ENCODE data around the gene LDB2. TPM values are rescaled to one million over a fixed set of nuclear protein-coding genes. Genes with fewer than 3 reads are reported as not detected.
A peak's percentile ranks its signal among the peaks of the same experiment; 100 is the strongest.

The LDB2 gene
- total RNA-seq, 1 donor: 85.9 TPM

DNA sequence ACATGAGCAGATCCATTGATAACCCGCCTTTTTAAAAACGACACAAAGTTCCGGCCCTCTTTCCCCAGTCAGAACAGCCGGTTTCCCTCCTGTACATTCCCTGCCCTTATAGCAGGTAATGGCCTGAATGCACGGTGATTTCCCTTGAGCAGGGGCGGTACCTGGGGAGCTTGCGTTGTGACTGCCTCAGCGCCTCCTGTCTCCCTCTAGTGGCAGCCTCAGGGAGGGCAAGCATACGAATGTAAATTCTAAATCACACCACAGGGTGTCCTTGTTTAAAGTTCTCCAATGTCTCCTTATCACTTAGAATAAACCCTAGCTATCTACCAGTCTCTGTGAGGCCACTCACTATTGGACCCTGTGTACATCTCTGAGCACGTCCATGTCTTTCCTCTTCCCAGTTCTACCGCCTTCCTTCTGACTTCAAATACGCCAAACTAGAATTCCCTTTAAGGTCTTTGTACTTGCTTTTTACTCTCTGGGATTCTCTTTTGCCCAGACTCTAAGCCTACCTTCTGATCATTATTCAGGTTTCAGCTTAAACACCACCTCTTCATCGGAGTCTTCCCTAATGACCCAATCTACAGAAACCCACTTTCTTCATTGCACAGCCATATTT, 18.4 kb upstream of the LDB2 start:
- TF ChIP-seq, protein P1, sequence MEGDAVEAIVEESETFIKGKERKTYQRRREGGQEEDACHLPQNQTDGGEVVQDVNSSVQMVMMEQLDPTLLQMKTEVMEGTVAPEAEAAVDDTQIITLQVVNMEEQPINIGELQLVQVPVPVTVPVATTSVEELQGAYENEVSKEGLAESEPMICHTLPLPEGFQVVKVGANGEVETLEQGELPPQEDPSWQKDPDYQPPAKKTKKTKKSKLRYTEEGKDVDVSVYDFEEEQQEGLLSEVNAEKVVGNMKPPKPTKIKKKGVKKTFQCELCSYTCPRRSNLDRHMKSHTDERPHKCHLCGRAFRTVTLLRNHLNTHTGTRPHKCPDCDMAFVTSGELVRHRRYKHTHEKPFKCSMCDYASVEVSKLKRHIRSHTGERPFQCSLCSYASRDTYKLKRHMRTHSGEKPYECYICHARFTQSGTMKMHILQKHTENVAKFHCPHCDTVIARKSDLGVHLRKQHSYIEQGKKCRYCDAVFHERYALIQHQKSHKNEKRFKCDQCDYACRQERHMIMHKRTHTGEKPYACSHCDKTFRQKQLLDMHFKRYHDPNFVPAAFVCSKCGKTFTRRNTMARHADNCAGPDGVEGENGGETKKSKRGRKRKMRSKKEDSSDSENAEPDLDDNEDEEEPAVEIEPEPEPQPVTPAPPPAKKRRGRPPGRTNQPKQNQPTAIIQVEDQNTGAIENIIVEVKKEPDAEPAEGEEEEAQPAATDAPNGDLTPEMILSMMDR (IDR thresholded peaks at IDR 0.05; ENCODE audit: insufficient read depth, low read length): peak; percentile 72
- peak; percentile 12 for DNase-seq (ENCODE audit: low read depth)
- no peak overlapping the region for H3K4me3 ChIP-seq (ENCODE audit: low read depth, low read length)

DNA sequence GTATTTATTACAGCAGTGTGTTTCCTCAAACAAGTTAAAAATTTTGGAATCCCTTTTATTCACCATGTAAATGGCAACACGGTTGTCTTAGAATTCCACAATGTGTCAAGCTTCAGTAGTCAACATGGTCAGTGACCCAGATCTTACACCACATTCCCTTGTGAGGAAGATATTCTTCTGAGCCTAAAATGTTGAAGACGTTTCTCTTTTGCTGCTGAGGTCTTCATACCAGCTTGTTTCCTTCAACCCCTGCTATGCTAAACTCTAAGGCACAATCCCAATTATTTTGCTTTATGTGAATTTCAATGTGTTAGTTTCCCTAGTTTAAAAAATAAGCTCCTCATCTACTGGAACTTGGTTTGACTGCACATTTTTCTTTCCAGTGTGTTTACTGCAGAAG, 17.6 kb upstream of the LDB2 start:
- H3K4me3 ChIP-seq (ENCODE audit: low read depth, low read length): no peak overlapping the region
- no peak for DNase-seq (ENCODE audit: low read depth)

DNA sequence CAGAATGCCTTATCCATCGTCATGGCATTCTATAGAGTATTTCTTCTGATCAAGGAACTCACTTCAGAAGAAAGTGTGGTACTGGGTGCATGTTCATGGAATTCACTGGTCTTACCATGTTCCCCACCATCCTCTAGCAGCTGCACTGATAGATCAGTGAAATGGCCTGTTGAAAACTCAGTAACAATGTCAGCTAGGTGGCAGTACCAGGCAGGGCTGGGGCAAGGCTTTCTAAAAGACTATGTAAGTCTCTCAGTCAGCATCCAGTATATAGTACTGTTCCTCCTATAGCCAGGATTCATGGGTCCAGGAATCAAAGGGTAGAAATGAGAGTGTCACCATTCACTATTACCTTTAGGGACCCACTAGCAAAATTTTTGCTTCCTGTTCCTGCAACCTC, 15.8 kb upstream of the LDB2 start:
- DNase-seq (ENCODE audit: low read depth): peak; percentile 71
- TF ChIP-seq, protein P1 (IDR thresholded peaks at IDR 0.05; ENCODE audit: insufficient read depth, low read length): peak; percentile 56
- H3K4me3 ChIP-seq (ENCODE audit: low read depth, low read length): no peak overlapping the region

More for the DNA sequence above, 17.6 kb upstream of the LDB2 start:
- TF ChIP-seq, protein P1 (IDR thresholded peaks at IDR 0.05; ENCODE audit: insufficient read depth, low read length): no peak

- TF ChIP-seq, protein P1 (IDR thresholded peaks at IDR 0.05; ENCODE audit: insufficient read depth, low read length): no peak
- no peak overlapping the region for H3K4me3 ChIP-seq (ENCODE audit: low read depth, low read length)
- DNase-seq (ENCODE audit: low read depth): no peak
These were observed 14.5 kb upstream of the LDB2 start for GRCh38 chr4:16912896-16913295.

GRCh38 chr4:16909281-16909680, 10.8 kb upstream of the LDB2 start:
- TF ChIP-seq, protein P1 (IDR thresholded peaks at IDR 0.05; ENCODE audit: insufficient read depth, low read length): no peak
- H3K4me3 ChIP-seq (ENCODE audit: low read depth, low read length): no peak overlapping the region
- no peak for DNase-seq (ENCODE audit: low read depth)

DNA sequence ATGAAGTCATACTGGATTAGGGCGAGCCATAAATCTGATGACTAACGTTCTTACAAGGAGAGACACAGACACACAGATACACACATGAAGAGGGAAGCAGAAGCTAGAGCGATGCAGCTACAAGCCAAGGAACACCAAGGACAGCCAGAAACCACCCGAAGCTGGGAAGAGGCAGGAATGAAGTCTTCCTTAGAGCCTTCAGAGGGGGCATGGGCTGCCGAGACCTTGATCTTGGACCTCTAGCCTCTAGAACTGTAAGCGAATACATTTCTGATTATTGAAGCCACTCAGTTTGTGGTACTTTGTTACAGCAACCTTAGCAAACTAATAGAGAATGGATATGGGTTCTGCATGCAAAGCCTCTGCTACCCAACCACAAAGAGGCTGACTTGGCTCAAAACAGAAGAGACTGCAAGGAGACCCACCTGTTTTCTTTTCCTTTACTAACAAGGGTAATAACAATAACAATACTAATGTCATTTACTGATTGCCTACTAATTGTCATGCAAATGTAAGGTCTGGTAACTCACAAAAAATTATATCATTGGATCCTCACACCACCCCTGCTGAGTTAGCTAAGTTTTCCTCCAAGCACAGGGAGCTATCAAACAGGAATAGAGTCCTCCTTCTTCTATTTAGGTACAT, 10.1 kb upstream of the LDB2 start:
- no peak for DNase-seq (ENCODE audit: low read depth)
- no peak overlapping the region for H3K4me3 ChIP-seq (ENCODE audit: low read depth, low read length)
- TF ChIP-seq, protein P1 (IDR thresholded peaks at IDR 0.05; ENCODE audit: insufficient read depth, low read length): no peak
